ENCODE data around the gene USP37.

USP37 gene, protein sequence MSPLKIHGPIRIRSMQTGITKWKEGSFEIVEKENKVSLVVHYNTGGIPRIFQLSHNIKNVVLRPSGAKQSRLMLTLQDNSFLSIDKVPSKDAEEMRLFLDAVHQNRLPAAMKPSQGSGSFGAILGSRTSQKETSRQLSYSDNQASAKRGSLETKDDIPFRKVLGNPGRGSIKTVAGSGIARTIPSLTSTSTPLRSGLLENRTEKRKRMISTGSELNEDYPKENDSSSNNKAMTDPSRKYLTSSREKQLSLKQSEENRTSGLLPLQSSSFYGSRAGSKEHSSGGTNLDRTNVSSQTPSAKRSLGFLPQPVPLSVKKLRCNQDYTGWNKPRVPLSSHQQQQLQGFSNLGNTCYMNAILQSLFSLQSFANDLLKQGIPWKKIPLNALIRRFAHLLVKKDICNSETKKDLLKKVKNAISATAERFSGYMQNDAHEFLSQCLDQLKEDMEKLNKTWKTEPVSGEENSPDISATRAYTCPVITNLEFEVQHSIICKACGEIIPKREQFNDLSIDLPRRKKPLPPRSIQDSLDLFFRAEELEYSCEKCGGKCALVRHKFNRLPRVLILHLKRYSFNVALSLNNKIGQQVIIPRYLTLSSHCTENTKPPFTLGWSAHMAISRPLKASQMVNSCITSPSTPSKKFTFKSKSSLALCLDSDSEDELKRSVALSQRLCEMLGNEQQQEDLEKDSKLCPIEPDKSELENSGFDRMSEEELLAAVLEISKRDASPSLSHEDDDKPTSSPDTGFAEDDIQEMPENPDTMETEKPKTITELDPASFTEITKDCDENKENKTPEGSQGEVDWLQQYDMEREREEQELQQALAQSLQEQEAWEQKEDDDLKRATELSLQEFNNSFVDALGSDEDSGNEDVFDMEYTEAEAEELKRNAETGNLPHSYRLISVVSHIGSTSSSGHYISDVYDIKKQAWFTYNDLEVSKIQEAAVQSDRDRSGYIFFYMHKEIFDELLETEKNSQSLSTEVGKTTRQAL
- long read RNA-seq, donor 1: 0 reads
- long read RNA-seq, donor 2, full-length matches to known transcripts: 1 of 1 reads
- long read RNA-seq, donor 2, partial matches to known transcripts: 0 of 1 reads
- long read RNA-seq, donor 2, other reads (novel, unspliced or antisense): 0 of 1 reads
- long read RNA-seq, donor 3: 0 reads
- long read RNA-seq, donor 4, partial matches to known transcripts: 8 of 13 reads
- long read RNA-seq, donor 4, other reads (novel, unspliced or antisense): 5 of 13 reads
- long read RNA-seq, donor 5: 0 reads
- long read RNA-seq, donor 6, full-length matches to known transcripts: 2 of 2 reads
- long read RNA-seq, donor 6, partial matches to known transcripts: 0 of 2 reads
- long read RNA-seq, donor 6, other reads (novel, unspliced or antisense): 0 of 2 reads
- long read RNA-seq, donor 7, partial matches to known transcripts: 12 of 32 reads
- long read RNA-seq, donor 7, other reads (novel, unspliced or antisense): 19 of 32 reads
- long read RNA-seq, donor 8, full-length matches to known transcripts: 1 of 24 reads
- long read RNA-seq, donor 8, partial matches to known transcripts: 23 of 24 reads
- long read RNA-seq, donor 8, other reads (novel, unspliced or antisense): 0 of 24 reads

DNA sequence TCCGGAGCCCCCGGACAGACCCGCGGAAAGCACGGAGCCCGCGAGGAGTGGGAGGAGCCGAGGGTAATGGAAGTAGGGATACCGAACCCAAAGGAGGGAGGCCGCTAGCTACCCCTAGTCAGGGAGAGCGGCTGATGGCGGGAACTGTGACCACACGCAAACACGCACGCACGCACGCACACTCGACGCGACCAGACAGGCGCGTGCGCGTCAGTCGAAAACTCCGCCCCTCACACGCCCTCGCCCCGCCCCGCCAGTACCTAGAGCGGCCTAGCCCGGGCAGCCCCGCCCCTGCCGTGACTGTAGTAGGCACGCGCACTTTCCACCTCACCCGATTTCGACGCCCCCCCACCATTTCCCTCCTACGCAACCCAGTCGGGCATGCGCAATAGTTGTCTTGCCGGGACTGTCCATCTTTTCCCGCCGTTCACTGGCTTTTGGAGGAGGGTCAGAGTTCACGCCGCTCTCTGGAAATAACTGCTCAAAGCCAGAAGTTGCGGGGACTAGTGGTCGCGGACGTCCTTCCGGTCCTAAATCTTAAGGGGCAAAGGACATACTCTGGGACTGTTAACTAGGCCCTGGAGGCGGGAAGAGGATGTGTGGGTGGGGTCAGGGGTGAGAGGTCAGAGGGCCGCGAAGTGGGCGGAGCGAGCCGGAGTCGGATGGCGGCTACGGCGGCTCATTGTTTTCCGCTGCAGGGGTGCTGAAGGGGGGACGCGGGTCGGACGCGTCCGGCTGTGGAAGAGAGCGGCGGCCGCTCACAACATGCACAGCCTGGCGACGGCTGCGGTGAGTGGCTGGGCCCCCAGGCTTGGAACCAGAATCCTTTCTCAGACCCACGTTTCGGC lies at the start of gene USP37, which contains the start of gene CNOT9:
Gene USP37 (minus strand): TSS at position 162 of the 848 bp plus-strand sequence. CDS start 9,698 bp downstream, outside the sequence.
Gene CNOT9 (plus strand): TSS at position 650 of the 848 bp plus-strand sequence. CDS start 116 bp downstream, at position 766.
- peak; percentile 96 for DNase-seq

- no peak for DNase-seq
These were observed 47.7 kb upstream of the USP37 start for GRCh38 chr2:218615868-218616315.

DNA sequence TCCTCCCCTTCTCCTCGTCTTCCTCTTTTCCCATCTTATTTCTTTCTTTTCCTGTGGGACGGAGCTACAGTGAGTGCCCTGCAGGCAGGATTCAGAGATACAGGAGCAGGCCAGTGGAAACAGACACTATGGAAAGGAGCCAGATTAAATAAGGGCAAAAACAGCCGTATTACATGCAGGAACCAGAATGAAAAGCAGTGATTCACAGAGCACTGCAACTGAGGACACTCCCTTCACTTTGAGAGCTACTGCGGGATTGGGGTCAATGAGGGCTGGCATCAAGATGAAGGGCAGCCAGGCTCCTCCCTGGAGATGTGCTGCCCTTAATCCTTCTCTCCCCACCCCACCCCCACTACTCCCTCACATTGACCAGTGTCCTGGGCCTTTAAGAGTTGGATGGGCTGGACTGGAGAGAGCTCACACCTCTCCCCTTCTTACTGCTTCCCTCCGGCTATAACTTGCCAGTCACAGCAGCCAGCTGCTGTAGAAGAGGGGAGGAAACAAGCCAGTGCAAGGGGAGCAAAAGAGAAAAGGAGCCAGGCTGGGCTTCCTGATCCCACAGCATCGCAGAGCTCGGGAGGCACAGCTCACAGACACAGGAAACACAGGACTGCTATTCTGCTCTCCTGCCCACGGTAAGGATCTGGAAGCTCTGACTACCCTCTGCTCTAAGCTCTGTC lies 39.4 kb upstream of the USP37 start, which contains the start of gene PLCD4:
Gene PLCD4 (plus strand): TSS at position 464 of the 680 bp plus-strand sequence. CDS start 7,841 bp downstream, outside the sequence.
- DNase-seq: peak; percentile 39

DNA sequence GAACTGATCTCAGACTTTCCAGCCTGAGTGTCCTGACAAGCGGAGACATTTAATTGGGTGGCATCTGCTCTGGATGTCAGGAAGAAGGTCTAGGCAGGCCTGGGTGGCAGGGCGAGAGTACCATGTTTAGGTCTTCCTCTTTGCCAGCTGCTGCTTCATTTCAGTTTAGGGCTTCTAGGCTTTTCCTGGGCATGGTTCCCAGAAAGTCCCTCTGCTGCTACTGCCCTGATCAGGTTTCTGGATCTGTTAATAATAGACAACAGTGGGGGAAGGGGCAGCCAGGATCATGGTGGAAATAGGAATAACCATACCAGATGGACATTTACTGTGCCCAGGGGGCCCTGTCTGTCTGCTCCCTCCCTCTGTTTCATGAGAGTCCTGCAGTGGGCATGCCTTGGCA lies 37.3 kb upstream of the USP37 start:
- no peak for DNase-seq

- no peak for DNase-seq
These were observed 17.4 kb upstream of the USP37 start for GRCh38 chr2:218585541-218585940.

GRCh38 chr2:218583983-218584850 lies 16.1 kb upstream of the USP37 start:
- no peak for DNase-seq

DNA sequence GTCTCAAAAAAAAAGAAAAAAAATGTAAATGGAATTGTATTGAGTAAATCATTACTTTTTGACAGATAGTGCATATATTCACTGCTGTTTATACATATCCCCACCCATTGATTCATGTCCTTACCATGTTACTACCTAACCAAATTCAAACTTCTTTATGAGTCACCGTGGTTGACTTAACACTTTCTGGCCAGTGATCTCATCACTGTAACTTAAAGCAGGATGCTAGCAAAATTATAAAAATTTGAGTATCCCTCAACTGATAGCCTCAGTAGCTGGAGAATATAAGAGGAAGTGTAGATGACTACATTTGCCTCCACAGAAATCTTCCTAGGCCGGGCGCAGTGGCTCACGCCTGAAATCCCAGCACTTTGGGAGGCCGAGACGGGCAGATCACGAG lies 13.9 kb upstream of the USP37 start:
- DNase-seq: no peak

DNA sequence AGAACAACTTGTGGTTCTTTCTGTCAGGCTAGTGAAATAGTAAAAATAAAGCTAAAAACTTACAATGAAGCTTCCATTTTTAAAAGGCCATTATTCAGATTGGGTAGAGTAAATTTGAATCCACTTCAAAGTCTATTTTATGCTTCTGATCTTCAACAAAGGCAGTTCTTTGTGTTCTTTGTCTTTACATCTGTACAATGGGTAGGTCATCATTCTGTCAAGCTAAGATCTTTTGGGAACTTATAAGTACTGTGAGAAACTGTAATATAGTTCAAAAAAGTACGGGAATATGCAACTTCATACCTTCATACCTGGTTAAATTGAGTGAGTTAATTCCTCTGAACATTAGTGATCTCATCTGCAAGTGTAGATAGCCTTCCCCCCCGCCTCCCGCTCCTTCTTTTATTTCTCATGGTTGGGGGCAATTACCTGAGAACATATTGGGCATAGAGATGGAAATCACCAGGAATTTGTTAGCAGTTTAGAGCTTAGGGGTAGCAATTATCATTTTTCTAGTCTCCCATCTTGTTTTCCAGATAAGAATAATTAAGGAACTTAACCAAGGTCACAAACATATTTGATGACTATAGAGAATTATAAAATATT lies 10.2 kb upstream of the USP37 start:
- no peak for DNase-seq

GRCh38 chr2:218577482-218578220 lies 9.5 kb upstream of the USP37 start:
- no peak for DNase-seq

DNA sequence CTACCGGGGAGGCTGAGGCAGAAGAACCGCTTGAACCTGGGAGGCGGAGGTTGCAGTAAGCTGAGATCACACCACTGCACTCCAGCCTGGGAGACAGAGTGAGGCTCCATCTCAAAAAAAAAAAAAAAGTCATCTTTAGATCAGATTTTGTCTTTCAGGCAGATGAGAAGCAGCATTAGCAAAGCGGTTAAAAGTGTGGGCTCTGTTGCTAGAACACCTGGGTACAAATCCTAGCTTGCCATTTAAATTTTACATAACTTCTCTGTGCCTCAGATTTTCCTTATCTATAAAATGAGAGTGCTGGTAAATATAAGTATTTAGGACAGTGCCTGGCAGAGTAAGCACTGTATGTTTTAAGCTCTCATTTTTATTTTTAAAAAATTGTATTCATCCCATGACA lies 8.7 kb upstream of the USP37 start:
- DNase-seq: no peak

GRCh38 chr2:218570850-218571249 lies 2.7 kb upstream of the USP37 start:
- no peak for DNase-seq

DNA sequence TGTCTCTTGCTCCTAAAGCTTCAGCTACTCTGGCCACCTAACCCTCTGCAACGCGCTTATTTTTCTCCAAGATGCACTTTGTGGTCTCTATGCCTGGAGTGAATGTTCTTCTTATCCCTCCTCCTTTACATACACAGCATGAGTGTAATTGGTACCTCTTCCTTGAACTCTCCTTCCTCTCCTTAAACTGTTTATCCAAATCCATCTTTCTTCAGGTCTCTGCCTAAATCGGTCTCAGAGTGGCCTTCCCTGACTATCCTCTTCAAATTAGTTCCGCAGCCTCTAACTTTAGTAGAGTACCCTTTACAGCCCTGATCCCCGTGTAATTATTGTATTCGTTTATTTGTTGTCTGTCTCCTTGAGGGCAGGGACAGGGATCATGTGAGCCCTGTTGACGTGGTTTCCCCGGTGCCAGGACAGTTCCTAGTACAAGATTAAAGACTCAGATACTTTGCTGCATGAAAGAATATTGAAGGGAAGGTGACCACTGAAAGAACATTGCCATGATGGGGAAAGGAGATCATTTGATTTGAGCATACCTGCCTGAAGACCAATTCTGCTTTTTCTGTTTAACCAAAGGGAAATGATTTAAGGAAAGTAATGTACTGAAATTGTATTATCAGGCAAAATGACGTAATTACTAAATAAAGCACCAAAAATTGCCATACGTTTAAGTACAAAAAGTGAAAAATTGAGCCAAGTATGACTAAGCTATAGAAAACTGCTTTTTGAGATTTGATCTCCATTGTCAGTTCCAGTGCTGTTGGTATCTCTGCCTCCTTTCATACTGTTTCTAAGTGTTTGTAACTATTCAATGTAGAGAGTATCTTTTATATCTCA lies 1.7 kb upstream of the USP37 start:
- DNase-seq: peak; percentile 50

- DNase-seq: peak; percentile 84
These were observed 884 bp upstream of the USP37 start for GRCh38 chr2:218569038-218569431.

DNA sequence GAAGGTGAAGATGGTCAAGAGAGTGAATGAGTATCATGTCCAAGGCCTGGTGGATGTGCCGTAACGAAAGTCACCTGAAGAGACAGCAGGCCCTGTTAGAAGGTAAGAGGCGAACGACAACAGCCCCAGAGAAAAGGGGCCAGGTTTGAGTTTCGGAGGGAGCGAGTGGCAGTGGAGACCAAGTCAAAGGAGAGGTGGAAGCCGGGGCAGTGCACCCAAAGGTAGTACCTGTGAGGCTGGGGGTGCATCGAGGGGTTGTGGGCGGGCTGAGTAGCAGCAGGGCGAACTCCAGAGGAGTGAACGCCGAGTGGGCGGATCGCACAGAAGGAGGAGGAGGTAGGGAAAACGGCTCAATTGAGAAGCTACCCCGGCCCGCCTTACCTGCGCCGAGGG lies 358 bp downstream of the USP37 start:
- no peak for DNase-seq

- no peak for DNase-seq
These were observed 1.9 kb downstream of the USP37 start for GRCh38 chr2:218566296-218566695.

- DNase-seq: no peak
These were observed 4.1 kb downstream of the USP37 start for GRCh38 chr2:218564056-218564455.

GRCh38 chr2:218558986-218559385 lies 9.2 kb downstream of the USP37 start:
- DNase-seq: peak; percentile 8
